Right cardiac atrium (tissue), 5 donors: Measurements from ENCODE around the gene PNCK. TPM values are rescaled to one million over a fixed set of nuclear protein-coding genes. Genes with fewer than 3 reads are reported as not detected.
"Not testable (repeated sequence)": the region's sequence is repeated elsewhere in the genome, so short reads cannot be mapped to it uniquely, and the experiment has no call there.

Experiments
- ATAC-seq, 2 donors: fragments of 200-7000 bp; cut with Tn5 transposase; one replicate each; pipeline versions ENCODE4 v1.8.0 to v1.9.1; 2020; ENCODE audit warnings: moderate library complexity in 2 of 2, mild to moderate bottlenecking in 1 of 2
- DNase-seq, 3 donors: peaks; one replicate each; pipeline ENCODE4 v3.0.0-alpha.2; 2020
- H3K27ac ChIP-seq: one replicate; pipeline ENCODE4 v1.5.1; 2013; ENCODE audit warnings: mild to moderate bottlenecking, low read length, control low read depth, moderate library complexity
- H3K27me3 ChIP-seq: one replicate; pipeline ENCODE4 v1.6.1; 2013; ENCODE audit not compliant: control insufficient read depth, insufficient read depth
- H3K4me1 ChIP-seq: one replicate; pipeline ENCODE4 v1.6.1; 2013; ENCODE audit warnings: low read length; ENCODE audit not compliant: control insufficient read depth, insufficient read depth
- H3K4me3 ChIP-seq: one replicate; pipeline ENCODE4 v1.5.1; 2013; ENCODE audit warnings: low read length, control low read depth
- H3K9me3 ChIP-seq: one replicate; pipeline ENCODE4 v1.6.1; 2013; ENCODE audit warnings: low read length; ENCODE audit not compliant: control insufficient read depth
- WGBS: extraction: QIAGEN DNeasy Blood & Tissue Kit; methylation state at CpG from one replicate; pipeline ENCODE4 v1.1.7; 2013; 5-methylcytosine and 5-hydroxymethylcytosine counted together
- intact Hi-C, 4 donors: fragments of 100-400 bp; cut with DNase I; formaldehyde crosslinking; loops; one replicate each; pipeline versions ENCODE4 v1.11.0 to v1.14.0; 2022 to 2023
- polyA plus RNA-seq: library from polyadenylated mRNA; stranded (reverse); fragments of 200-250 nt; gene quantifications from one replicate; pipeline ENCODE4 v1.2.3, GENCODE V29; 2013
- total RNA-seq, 4 donors: library from RNA; stranded (reverse); fragmentation: NEBNext Ultra II Directional; extraction: Animal tissue kit (Norgen Biotek cat#: 25700); gene quantifications; one replicate each; pipeline ENCODE4 v1.2.1, GENCODE V29; 2021
- donor health status: healthy with polysubstance abuse.
- donor health status: DM: no; HTN: yes; CAD: no.
- donor health status: DM: no; HTN: no; CAD: no.
- donor health status: DM: no; HTN: yes; CAD: no; lungs with severe emphysema.
- donor health status: DM: yes; HTN: yes; CAD: no.

PNCK gene
- total and polyA plus RNA-seq, 5 donors: 7.8 to 12.4 (median 10.0) TPM

- peak overlapping the region; percentile 88 for H3K27ac ChIP-seq
- H3K9me3 ChIP-seq, H3K4me1 ChIP-seq, H3K27me3 ChIP-seq, intact Hi-C loops, H3K4me3 ChIP-seq: not testable (repeated sequence)
- 74% methylated on average over 17 of the region's 18 CpGs for WGBS
- ATAC-seq (peak; percentile 19 to 33), DNase-seq (peak in 2 of 3 donors; percentile 34 to 52)
Observed at GRCh38 chrX:153705403-153706060, 31.9 kb upstream of the PNCK start.

GRCh38 chrX:153704631-153705402, 31.2 kb upstream of the PNCK start:
- peak overlapping the region; percentile 88 for H3K27ac ChIP-seq
- ATAC-seq, H3K9me3 ChIP-seq, intact Hi-C loops, H3K4me3 ChIP-seq, H3K4me1 ChIP-seq, H3K27me3 ChIP-seq: not testable (repeated sequence)
- peak in 1 of 3 donors; percentile 11 for DNase-seq
- 71% methylated on average over 10 of the region's 12 CpGs for WGBS

- 85% methylated on average over 18 of the region's 18 CpGs for WGBS
- no peaks in the 10 kb centered on the region for H3K4me1 ChIP-seq
- no peaks in the 10 kb centered on the region for H3K9me3 ChIP-seq
- no peaks in the 10 kb centered on the region for H3K27me3 ChIP-seq
- H3K4me3 ChIP-seq: no peak overlapping the region
- intact Hi-C loops: no loop called here
- peak overlapping the region; percentile 88 for H3K27ac ChIP-seq
- ATAC-seq (no peak), DNase-seq (peak in 2 of 3 donors; percentile 37 to 42)
Observed at GRCh38 chrX:153704021-153704526, 30.5 kb upstream of the PNCK start.

DNA sequence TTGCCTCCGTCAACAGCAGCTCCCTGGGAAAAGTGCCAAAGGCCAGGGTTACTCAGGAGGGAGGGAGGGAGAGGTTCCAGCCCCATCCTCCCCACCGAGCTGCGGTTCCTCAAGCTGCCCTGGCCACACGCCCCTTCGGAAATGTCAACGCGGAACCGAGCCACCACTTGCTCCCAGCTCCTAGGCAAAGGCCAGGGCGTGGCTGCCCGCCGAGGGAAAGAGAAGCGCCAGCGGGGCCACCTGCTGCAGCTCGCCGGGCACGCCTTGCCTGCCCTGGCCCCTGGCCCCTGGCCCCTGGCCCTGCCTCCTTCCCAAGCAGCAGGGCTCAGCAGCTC, 29.4 kb upstream of the PNCK start:
- Histone ChIP-seq H3K27ac (peak overlapping the region; percentile 19), H3K27me3 (no peaks in the 10 kb centered on the region), H3K4me3 (no peak overlapping the region), H3K4me1 (no peaks in the 10 kb centered on the region), H3K9me3 (no peaks in the 10 kb centered on the region)
- intact Hi-C loops: no loop called here
- ATAC-seq: peak in 1 of 2 donors; percentile 12
- WGBS: 48% methylated on average over 16 of the region's 16 CpGs
- DNase-seq: peak; percentile 70 to 75 (median 75)

DNA sequence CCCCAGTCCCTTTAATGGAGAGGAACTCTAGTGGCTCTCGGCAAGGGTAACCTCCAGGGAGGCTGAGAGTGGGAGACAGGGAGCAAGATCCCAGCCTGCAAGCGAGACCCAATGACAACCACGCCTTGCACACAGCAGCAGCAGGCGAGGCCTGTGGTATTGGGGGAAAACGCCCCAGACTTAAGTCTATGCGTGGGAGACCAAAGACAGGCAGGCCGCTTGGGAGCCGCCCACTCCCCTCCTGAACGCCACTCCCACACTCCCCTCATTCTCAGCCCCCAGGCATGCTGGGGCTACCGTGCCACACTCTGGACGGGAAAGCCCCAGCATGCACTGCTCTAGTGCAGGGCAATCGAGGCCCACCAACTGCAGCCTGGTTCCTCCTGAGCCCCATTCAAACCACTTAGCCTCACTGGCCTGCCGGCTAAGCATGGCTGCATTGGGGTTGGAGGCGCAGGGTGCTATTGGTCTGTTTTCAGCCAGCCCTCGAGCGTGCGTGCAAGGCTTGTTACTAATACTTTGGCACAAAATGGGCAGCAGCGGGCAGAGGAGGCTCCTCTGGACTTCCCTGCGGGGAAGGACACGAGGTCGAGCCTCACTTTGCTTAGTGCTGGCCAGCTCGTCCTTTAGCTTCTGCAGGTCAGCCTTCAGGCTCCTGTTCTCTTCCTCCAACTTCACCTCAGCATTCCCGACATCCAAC, 28.9 kb upstream of the PNCK start:
- ATAC-seq (no peak), DNase-seq (peak in 1 of 3 donors; percentile 27)
- Histone ChIP-seq H3K27me3 (no peaks in the 10 kb centered on the region), H3K4me3 (no peak overlapping the region), H3K9me3 (no peaks in the 10 kb centered on the region), H3K27ac (no peak overlapping the region), H3K4me1 (no peaks in the 10 kb centered on the region)
- intact Hi-C loops: no loop called here
- 81% methylated on average over 23 of the region's 23 CpGs for WGBS

DNA sequence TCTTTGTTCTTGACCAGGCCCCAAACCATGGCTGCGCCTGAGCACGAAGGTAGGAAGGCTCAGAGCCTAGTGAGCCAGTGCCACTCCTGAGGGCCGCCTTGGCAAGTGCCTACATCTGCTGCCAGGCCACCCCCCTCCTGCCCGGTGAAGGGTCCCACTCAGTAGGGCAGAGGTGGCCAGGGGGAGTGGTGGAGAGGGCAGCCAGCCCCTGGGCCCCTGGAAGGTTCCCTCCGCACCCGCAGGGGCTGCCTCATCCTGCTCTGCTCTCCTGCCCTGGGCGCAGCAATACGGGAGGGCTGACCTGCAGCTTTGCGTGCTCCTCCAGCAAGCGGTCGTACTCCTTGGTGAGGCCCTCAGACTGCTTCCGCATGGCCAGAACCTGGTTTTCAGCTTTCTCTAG, 28.1 kb upstream of the PNCK start:
- ATAC-seq (no peak), DNase-seq (peak in 2 of 3 donors; percentile 22 to 51)
- Histone ChIP-seq H3K27ac (no peak overlapping the region), H3K27me3 (no peaks in the 10 kb centered on the region), H3K9me3 (no peaks in the 10 kb centered on the region), H3K4me1 (no peaks in the 10 kb centered on the region), H3K4me3 (no peak overlapping the region)
- WGBS: 99% methylated on average over 12 of the region's 12 CpGs
- intact Hi-C loops: no loop called here

- peak in 2 of 3 donors; percentile 18 to 46 for DNase-seq
- intact Hi-C loops: no loop called here
- no peak overlapping the region for H3K4me3 ChIP-seq
- no peaks in the 10 kb centered on the region for H3K27me3 ChIP-seq
- ATAC-seq: no peak
- no peaks in the 10 kb centered on the region for H3K9me3 ChIP-seq
- H3K4me1 ChIP-seq: no peaks in the 10 kb centered on the region
- WGBS: 69% methylated on average over 6 of the region's 6 CpGs
- peak overlapping the region; percentile 94 for H3K27ac ChIP-seq
Observed at GRCh38 chrX:153700967-153701366, 27.4 kb upstream of the PNCK start.

DNA sequence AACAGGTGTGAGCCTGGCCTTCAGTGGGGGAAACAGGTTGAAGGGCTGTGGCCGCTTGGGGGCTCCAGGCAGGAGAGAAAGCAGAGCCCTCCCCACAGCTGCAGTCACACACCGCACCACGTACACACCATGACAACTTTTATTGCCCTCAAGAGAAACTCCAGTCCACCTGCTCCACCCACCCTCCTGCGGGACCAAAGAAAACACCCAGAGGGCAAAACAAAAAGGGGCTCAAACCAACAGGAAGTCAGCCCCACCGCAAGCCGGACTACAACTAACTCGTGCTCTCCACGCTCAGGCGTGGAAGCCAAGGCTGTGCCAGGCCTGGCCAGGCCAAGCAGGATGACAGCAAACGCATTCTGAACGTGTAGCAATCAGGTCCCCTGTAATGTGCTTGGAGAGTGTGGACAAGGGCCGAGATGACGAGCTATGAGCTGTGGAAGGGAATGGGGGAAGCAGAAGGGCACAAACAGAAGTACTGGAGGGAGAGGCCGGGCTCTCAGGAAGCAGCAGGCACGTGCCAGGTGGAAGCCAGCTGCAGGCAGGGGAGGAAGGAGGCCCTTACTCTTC, 26.8 kb upstream of the PNCK start:
- Histone ChIP-seq H3K4me1 (no peaks in the 10 kb centered on the region), H3K27ac (peak overlapping the region; percentile 94), H3K4me3 (no peak overlapping the region), H3K27me3 (no peaks in the 10 kb centered on the region), H3K9me3 (no peaks in the 10 kb centered on the region)
- peak; percentile 5 to 29 for ATAC-seq
- intact Hi-C loops: no loop called here
- peak in 2 of 3 donors; percentile 32 to 50 for DNase-seq
- WGBS: 62% methylated on average over 15 of the region's 15 CpGs

DNA sequence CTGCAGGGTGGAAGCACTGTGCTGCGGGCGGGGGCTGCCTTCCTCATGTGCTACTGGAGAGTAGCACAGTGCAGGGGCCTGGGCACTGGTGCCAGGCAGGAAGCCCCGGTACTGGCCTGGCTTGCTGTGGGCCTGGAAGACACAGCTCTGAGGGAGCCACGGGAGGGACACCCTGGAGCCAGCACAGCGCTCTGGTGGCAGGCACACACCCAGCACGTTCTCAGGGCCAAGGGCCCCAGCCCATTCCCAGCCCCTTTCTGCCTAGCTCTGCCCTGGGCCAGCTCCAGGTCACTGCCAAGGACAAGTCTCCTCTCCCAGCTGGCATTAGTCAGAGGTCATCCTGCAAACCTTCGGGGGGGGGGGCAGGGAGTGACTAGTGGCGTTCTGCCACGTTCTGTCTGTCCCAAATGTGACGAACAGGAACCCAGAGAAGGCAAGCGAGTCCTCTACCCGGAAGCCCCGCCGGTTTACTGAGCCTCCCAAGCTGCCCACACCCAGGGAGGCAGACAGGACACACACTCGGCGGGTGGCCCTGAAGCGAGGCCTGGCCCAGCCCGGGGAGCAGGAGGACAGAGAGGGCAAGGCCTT, 26.3 kb upstream of the PNCK start:
- H3K4me3 ChIP-seq, H3K9me3 ChIP-seq, H3K4me1 ChIP-seq, intact Hi-C loops, H3K27me3 ChIP-seq: not testable (repeated sequence)
- ATAC-seq (peak; percentile 60), DNase-seq (peak in 1 of 3 donors; percentile 66)
- WGBS: 54% methylated on average over 18 of the region's 18 CpGs
- peak overlapping the region; percentile 94 for H3K27ac ChIP-seq

DNA sequence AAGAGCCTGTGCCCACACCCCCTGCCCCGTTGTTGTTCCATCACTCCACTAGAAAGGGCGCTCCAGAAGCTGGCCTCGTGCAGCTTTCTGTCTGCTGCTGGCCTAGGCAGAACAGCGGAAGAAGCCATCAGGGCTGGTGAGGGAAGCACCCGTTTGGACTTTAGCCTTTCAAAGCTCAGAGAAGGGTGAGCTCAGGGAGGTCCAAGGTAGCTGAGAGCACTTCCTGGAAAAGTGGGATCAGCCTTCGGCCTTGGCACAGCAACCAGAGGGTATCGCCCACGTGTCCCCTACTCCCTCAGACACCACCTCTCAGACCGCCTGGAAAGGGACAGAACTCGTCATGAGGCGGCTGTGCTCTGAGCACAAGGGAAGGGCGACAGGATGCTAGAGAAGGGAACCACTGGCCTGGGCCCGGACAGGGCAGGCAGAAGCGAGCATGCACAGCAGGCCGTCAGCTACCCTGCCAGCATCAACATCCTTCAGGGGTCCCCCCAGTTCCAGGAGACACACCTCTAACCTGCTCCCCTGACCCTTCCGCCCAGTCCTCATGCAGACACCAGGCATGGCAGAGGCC, 25.7 kb upstream of the PNCK start:
- ATAC-seq, H3K27me3 ChIP-seq, H3K9me3 ChIP-seq, H3K4me1 ChIP-seq, H3K4me3 ChIP-seq, intact Hi-C loops: not testable (repeated sequence)
- WGBS: 74% methylated on average over 15 of the region's 16 CpGs
- H3K27ac ChIP-seq: peak overlapping the region; percentile 80
- peak in 1 of 3 donors; percentile 25 for DNase-seq
